GM18499 (cell line): ENCODE measurements around the gene FADS1.

ENCODE experiments used
- ATAC-seq: cut with Tn5 transposase; IDR thresholded peaks from one replicate; pipeline ENCODE4 v1.9.1; 2021; ENCODE audit warnings: moderate number of reproducible peaks; ENCODE audit not compliant: insufficient read depth, unreplicated experiment

Gene FADS1

GRCh38 chr11:61766353-61766841, 50.4 kb downstream of the FADS1 start:
- no peak for ATAC-seq

DNA sequence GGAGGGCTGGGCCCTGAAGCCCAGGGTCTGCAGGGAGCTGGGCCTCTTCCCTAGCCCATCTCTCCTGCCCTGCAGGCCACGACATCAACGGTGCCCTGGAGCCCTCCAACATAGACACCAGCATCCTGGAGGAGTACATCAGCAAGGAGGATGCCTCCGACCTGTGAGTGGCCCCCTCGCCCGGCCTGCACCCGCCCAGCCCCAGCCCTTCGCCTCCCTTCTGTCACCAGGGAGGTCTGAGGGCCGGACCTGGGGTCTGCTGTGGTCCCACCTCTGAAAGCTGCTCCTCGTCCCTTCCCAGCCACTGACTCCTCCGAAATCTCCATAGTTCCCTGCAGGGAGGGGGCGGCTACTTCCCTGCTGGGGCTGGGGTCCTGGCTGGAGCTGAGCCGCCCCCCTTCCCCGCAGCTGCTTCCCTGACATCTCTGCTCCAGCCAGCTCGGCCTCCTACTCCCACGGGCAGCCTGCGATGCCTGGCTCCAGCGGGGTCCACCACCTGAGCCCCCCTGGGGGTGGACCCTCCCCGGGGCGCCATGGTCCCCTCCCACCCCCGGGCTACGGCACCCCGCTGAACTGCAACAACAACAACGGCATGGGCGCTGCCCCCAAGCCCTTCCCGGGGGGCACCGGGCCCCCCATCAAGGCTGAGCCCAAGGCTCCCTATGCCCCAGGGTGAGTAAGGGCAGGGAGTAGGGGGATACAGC, 51.1 kb downstream of the FADS1 start:
- ATAC-seq, result no peak

- ATAC-seq, result no peak
Measured at GRCh38 chr11:61764606-61765260, 52.1 kb downstream of the FADS1 start.

DNA sequence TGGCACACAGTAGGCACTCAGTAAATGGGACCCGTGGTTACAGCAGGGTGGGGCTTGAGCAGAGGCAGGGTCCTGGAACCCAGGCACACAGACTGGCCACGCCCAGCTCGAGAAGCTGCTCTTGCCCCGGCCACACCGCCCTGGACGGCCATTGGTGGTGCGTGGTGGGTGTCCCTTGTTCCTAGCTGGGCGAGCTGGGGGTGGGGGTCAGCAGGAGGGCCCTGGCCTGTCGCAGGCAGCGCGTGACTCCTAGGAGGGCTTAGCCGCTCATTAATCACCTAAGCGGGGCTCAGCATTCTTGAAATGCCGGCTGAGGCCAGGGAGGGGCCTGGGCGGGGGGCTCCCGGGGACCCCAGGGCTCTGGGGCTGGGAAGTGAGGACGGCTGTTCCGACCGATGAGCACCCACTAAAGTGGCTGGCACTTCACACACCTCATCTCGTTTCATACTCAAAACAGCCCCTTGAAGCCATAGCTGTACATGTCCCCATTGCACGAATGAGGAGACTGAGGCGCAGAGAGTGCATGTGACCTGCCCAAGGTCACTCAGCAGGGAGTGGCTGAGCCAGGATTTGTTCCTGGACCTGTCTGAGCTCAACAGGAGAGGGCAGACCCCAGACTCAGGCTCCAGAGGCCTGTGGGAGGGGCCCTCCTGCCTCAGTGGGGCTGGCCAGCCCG, 52.7 kb downstream of the FADS1 start:
- no peak for ATAC-seq

- ATAC-seq, result no peak
Measured at GRCh38 chr11:61762798-61763197, 54.0 kb downstream of the FADS1 start.

- ATAC-seq, result no peak
Measured at GRCh38 chr11:61762223-61762615, 54.6 kb downstream of the FADS1 start.

GRCh38 chr11:61761440-61762222, 55.2 kb downstream of the FADS1 start:
- no peak for ATAC-seq

GRCh38 chr11:61760946-61761345, 55.9 kb downstream of the FADS1 start:
- no peak for ATAC-seq

DNA sequence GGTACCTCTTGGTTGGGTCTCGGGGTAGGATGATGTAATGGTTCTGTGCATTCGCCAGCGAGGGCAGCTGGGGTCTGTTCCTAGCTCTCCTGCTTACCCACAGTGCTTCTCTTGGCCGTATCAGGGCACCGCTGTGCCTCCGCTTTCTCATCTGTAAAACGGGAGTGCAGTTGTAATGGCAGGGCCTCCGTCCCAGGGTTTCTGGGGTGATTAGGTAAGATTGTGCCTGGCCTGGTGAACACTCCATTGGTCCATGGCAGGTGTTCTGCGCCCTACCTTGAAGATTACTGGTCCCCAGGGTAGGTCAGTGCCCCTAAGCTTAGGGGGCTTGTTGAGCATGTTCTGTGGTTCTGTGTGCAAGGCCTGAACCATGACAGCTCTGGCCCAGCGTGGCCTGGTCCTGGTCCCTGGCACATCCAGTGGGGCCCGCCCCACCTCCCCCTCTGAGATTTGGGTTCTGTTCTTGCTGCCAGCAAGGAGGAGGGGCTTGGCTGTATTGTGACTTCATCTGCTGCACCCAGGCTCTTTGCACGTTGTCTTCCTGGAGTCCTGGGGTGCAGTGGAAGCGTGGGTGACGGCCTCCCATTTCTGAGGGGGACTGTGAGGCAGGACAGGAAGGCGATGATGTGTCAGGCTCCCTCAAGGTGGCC, 59.5 kb downstream of the FADS1 start:
- no peak for ATAC-seq

- ATAC-seq, result no peak
Measured at GRCh38 chr11:61756452-61757212, 60.2 kb downstream of the FADS1 start.

DNA sequence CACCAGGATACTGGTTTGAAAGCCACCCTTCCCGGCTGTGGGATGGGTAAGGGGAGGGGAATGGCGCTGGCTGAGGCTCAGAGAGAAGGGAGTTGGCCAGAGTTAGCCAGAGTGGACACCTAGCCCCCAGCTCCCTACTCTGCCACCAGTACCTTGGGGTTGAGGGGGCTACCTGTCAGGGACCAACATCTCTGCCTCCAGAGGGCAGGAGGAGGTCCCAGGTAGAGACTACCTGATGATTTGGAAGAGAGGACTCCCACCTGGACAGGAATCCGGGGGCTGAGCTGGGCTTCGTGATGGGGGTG, 60.7 kb downstream of the FADS1 start:
- no peak for ATAC-seq

GRCh38 chr11:61754534-61755482, 62.0 kb downstream of the FADS1 start:
- ATAC-seq, result no peak

- ATAC-seq, result no peak
Measured at GRCh38 chr11:61753672-61754071, 63.1 kb downstream of the FADS1 start.

- ATAC-seq, result no peak
Measured at GRCh38 chr11:61752925-61753521, 63.8 kb downstream of the FADS1 start.

GRCh38 chr11:61752117-61752924, 64.5 kb downstream of the FADS1 start, which contains the start of gene MYRF:
Gene MYRF (plus strand): TSS chr11:61752636. CDS start chr11:61752745, 109 bp downstream.
- ATAC-seq, result no peak

- no peak for ATAC-seq
Measured at GRCh38 chr11:61751384-61751783, 65.4 kb downstream of the FADS1 start.

DNA sequence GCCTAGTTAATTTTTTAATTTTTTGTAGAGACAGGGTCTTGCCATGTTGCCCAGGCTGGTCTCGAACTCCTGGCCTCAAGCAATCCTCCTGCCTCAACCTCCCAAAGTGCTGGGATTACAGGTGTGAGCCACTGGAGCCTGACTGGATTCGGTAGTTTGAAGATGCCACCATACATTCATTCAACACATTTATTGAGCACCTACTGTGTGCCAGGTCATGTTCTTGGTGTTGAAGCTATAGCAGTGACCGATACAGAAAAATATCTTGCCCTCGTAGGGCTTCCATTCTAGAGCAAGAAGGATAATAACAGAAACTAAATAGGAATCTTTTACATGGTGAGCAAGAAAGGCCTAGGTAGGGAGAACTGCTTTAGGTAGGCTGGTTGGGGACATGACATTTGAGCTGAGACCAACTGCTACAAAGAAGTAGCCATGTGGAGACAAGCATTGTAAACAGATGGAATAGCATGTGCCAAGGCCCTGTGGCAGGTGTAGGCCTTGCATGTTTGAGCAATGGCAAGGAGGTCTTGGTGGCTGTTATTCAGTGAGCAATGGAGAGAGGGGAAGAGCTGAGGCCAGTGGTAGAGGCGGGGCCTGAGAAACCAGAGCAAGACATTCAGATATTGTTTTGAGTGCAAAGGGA, 66.1 kb downstream of the FADS1 start:
- ATAC-seq, result no peak
